Psoas muscle (tissue), 8 donors: ENCODE data around the gene OR51B2. TPM values are rescaled to one million over a fixed set of nuclear protein-coding genes. Genes with fewer than 3 reads are reported as not detected.

ENCODE experiments used
- ATAC-seq, 4 donors: fragments of 200-7000 bp; cut with Tn5 transposase; one replicate each; pipeline ENCODE4 v1.9.1; 2020; ENCODE audit warnings: moderate library complexity in 3 of 4, mild to moderate bottlenecking in 2 of 4
- DNase-seq, 2 donors: peaks; one replicate each; pipeline ENCODE4 v3.0.0-alpha.2; 2020
- H3K27ac ChIP-seq: fragments of 200-600 bp; one replicate; pipeline ENCODE4 v1.8.0; 2022
- H3K27me3 ChIP-seq, 3 donors: fragments of 200-600 bp in 1 of 3; one replicate each; pipeline versions ENCODE4 v1.6.1 to v1.8.0; 2013 to 2022; ENCODE audit warnings: low read length in 2 of 3, mild to moderate bottlenecking in 2 of 3, moderate library complexity in 1 of 3; ENCODE audit not compliant: insufficient read depth in 3 of 3
- H3K36me3 ChIP-seq, 2 donors: fragments of 200-600 bp in 1 of 2; one replicate each; pipeline versions ENCODE4 v1.6.1 to v1.8.0; 2013 to 2022; ENCODE audit warnings: low read depth in 1 of 2, mild to moderate bottlenecking in 1 of 2, moderate library complexity in 1 of 2; ENCODE audit not compliant: insufficient read depth in 1 of 2
- H3K4me1 ChIP-seq: fragments of 200-600 bp; one replicate; pipeline ENCODE4 v1.8.0; 2022
- H3K4me3 ChIP-seq: fragments of 200-600 bp; one replicate; pipeline ENCODE4 v1.8.0; 2022; ENCODE audit warnings: mild to moderate bottlenecking
- H3K9me3 ChIP-seq: fragments of 200-600 bp; one replicate; pipeline ENCODE4 v1.8.0; 2022
- WGBS, 3 donors: extraction: QIAGEN DNeasy Blood & Tissue Kit; methylation state at CpG; one replicate each; pipeline versions ENCODE4 v1.1.6 to v1.1.7; 2013; 5-methylcytosine and 5-hydroxymethylcytosine counted together
- intact Hi-C, 2 donors: fragments of 100-400 bp; cut with DNase I; formaldehyde crosslinking; loops; one replicate each; pipeline versions ENCODE4 v1.11.0 to v1.14.2; 2022
- polyA plus RNA-seq, 3 donors: library from polyadenylated mRNA; stranded (reverse); fragments of 200-250 nt; gene quantifications; one replicate each; pipeline ENCODE4 v1.2.3, GENCODE V29; 2013
- total RNA-seq, 4 donors: library from RNA; stranded (reverse); fragmentation: NEBNext Ultra II Directional in 2 of 4; extraction: Animal tissue kit (Norgen Biotek cat#: 25700) in 2 of 4; gene quantifications; one replicate each; pipeline versions ENCODE4 v1.2.1 to v1.2.4, GENCODE V29; 2021 to 2023
- TF ChIP-seq, protein P1 (sequence below): fragments of 200-600 bp; IDR thresholded peaks from one replicate; pipeline ENCODE4 v1.8.0; 2022; ENCODE audit warnings: antibody characterized with exemption
- donor health status: healthy with polysubstance abuse.
- donor health status: DM: no; HTN: no; CAD: no; lungs with moderate emphysema.
- donor health status: Bipolar disorder and iron deficiency.
- donor health status: healthy.
- donor health status: DM: yes; HTN: yes; CAD: no.
- donor health status: DM: no; HTN: no; CAD: no.
- donor health status: DM: no; HTN: no; CAD: no.
- donor health status: DM: yes; HTN: yes; CAD: no.

Gene OR51B2
- total and polyA plus RNA-seq, 7 donors, result not detected

GRCh38 chr11:5280582-5281102 lies 43.5 kb downstream of the OR51B2 start:
- H3K9me3 ChIP-seq, result no peaks in the 10 kb centered on the region
- TF ChIP-seq, protein P1, sequence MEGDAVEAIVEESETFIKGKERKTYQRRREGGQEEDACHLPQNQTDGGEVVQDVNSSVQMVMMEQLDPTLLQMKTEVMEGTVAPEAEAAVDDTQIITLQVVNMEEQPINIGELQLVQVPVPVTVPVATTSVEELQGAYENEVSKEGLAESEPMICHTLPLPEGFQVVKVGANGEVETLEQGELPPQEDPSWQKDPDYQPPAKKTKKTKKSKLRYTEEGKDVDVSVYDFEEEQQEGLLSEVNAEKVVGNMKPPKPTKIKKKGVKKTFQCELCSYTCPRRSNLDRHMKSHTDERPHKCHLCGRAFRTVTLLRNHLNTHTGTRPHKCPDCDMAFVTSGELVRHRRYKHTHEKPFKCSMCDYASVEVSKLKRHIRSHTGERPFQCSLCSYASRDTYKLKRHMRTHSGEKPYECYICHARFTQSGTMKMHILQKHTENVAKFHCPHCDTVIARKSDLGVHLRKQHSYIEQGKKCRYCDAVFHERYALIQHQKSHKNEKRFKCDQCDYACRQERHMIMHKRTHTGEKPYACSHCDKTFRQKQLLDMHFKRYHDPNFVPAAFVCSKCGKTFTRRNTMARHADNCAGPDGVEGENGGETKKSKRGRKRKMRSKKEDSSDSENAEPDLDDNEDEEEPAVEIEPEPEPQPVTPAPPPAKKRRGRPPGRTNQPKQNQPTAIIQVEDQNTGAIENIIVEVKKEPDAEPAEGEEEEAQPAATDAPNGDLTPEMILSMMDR, result no peak
- WGBS, 3 donors, result 51 to 64% (median 53%) methylated on average over 3 of the region's 3 CpGs
- DNase-seq (peak; percentile 54 to 66), ATAC-seq (peak in 3 of 4 donors; percentile 55 to 79 (median 56))
- H3K36me3 ChIP-seq, result no peaks in the 10 kb centered on the region
- H3K4me3 ChIP-seq, result no peak overlapping the region
- H3K27ac ChIP-seq, result no peak overlapping the region
- no peaks in the 10 kb centered on the region for H3K4me1 ChIP-seq
- no peaks in the 10 kb centered on the region for H3K27me3 ChIP-seq
- intact Hi-C loops, result no loop called here

DNA sequence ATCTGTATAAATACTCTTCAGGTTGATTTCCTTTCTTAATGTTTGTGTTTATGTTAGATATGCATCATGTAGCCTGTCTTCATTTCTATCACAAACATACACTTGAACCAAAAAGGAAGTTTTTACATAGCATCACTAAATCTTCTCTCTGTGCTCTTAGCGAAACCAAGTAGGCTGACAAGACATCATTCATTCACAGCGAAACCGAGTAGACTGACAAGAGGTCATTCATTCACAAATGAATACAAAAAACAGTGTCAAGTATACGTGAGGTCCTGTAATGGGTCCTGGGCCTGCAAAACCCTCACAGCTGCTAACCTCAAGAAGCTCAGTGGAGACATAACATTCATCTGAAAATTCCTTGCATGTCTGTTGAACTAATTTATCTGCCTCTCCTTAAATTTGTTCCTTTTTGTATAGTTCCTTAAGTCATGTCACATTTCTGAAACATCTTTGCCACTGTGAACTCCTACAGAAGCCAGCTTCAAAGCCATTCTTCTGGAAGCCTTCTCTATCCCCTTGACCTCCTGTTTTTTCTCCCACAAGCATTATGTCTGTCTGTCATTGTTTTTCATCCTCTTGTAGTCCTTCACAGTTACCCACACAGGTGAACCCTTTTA lies 44.5 kb downstream of the OR51B2 start:
- intact Hi-C loops, result no loop called here
- Histone ChIP-seq H3K9me3 (no peaks in the 10 kb centered on the region), H3K27ac (no peak overlapping the region), H3K36me3 (no peaks in the 10 kb centered on the region), H3K27me3 (no peaks in the 10 kb centered on the region), H3K4me3 (no peak overlapping the region), H3K4me1 (no peaks in the 10 kb centered on the region)
- ATAC-seq, result no peak
- 70 to 73% (median 72%) methylated on average over 4 of the region's 4 CpGs for WGBS, 3 donors
- DNase-seq, result no peak
- TF ChIP-seq, protein P1, result no peak

DNA sequence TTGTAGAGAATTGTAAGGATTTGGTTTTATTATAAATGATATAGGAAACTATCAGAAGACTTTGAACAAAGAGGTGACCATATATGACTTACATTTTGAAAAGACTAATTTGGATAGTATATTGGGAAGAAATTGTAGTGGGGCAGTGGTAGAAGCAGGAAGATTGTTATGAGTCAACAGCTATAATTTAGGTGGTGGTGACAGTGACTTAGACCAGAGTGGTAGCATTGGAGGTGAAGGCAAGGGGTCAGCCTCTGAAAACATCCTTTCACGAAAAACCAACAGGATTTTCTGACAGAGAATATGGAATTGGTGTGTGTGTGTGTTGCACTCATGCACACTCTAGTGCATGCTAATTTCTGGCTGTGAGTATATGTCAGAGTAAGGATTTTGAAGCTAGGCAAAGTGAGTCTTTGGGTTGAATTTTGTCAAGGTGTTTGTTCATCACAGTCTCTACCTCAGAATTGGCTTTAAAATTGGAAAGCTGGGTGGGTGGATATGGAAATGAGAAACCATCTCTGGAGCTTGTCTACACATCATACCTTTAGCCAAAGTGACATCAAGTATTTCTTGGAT lies 46.2 kb downstream of the OR51B2 start:
- H3K36me3 ChIP-seq, result no peaks in the 10 kb centered on the region
- ATAC-seq (no peak), DNase-seq (no peak)
- no peaks in the 10 kb centered on the region for H3K4me1 ChIP-seq
- H3K4me3 ChIP-seq, result no peak overlapping the region
- H3K9me3 ChIP-seq, result no peaks in the 10 kb centered on the region
- TF ChIP-seq, protein P1, result no peak
- 14 to 65% (median 56%) methylated on average over 1 of the region's 1 CpG for WGBS, 3 donors
- intact Hi-C loops, result no loop called here
- no peak overlapping the region for H3K27ac ChIP-seq
- no peaks in the 10 kb centered on the region for H3K27me3 ChIP-seq

- intact Hi-C loops, result no loop called here
- no peak overlapping the region for H3K4me3 ChIP-seq
- no peaks in the 10 kb centered on the region for H3K36me3 ChIP-seq
- H3K9me3 ChIP-seq, result no peaks in the 10 kb centered on the region
- no peaks in the 10 kb centered on the region for H3K4me1 ChIP-seq
- TF ChIP-seq, protein P1, result no peak
- no peaks in the 10 kb centered on the region for H3K27me3 ChIP-seq
- ATAC-seq (no peak), DNase-seq (no peak)
- H3K27ac ChIP-seq, result no peak overlapping the region
- WGBS, 3 donors, result 67 to 80% (median 70%) methylated on average over 2 of the region's 2 CpGs
Observed at GRCh38 chr11:5276697-5277096, 47.4 kb downstream of the OR51B2 start.
